GM13976 (cell line): ENCODE measurements around the gene SYT11.

ENCODE experiments used
- DNase-seq: peaks from one replicate; pipeline ENCODE4 v3.0.0; 2012; ENCODE audit warnings: low spot score
- in situ Hi-C: fragments of 300-500 bp; cut with MboI; formaldehyde crosslinking; loops from one replicate; pipeline ENCODE4 v1.12.0; 2022; ENCODE audit warnings: low sequenced_read_pairs, mixed read lengths, inconsistent platforms; ENCODE audit not compliant: unreplicated experiment
- TF ChIP-seq, protein P1 (sequence below): IDR thresholded peaks from 2 replicates; pipeline ENCODE4 v1.5.1; 2012; ENCODE audit warnings: borderline replicate concordance, mild to moderate bottlenecking; ENCODE audit not compliant: insufficient read depth; ENCODE audit errors: extremely low read depth, missing control alignments, control extremely low read depth

Gene SYT11, protein sequence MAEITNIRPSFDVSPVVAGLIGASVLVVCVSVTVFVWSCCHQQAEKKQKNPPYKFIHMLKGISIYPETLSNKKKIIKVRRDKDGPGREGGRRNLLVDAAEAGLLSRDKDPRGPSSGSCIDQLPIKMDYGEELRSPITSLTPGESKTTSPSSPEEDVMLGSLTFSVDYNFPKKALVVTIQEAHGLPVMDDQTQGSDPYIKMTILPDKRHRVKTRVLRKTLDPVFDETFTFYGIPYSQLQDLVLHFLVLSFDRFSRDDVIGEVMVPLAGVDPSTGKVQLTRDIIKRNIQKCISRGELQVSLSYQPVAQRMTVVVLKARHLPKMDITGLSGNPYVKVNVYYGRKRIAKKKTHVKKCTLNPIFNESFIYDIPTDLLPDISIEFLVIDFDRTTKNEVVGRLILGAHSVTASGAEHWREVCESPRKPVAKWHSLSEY

DNA sequence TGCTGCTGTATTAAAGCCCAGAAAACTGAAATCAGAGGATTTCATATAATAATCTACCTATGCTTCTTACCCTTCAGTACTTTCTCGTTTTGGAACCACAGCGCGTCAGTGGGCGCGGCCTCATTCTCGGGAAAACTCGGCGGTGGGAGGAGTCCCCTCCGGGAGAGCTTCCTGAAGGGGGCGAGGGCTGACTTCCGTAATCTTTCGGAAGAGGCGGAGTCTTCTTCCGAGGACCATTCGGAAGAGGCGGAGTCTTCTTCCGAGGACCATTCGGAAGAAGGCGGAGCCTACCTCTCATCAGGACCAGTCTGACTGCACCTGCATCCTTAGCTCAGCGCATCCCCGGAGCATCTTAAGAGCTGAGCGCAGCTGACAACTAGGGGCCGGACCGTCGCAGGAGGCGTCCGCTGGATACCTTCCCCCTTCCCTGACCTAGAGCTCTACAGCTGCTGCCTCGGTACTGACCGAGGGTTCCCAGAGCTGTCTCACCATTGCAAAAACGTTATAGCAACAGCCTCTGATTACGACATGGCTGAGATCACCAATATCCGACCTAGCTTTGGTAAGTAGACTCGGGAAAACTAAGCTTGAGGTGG lies at the start of gene SYT11:
Gene SYT11, plus strand, starts transcription at position 334 of the 596 bp plus-strand sequence. Its CDS starts 195 bp downstream, at position 529.
- DNase-seq = peak; percentile 95
- TF ChIP-seq, protein P1, sequence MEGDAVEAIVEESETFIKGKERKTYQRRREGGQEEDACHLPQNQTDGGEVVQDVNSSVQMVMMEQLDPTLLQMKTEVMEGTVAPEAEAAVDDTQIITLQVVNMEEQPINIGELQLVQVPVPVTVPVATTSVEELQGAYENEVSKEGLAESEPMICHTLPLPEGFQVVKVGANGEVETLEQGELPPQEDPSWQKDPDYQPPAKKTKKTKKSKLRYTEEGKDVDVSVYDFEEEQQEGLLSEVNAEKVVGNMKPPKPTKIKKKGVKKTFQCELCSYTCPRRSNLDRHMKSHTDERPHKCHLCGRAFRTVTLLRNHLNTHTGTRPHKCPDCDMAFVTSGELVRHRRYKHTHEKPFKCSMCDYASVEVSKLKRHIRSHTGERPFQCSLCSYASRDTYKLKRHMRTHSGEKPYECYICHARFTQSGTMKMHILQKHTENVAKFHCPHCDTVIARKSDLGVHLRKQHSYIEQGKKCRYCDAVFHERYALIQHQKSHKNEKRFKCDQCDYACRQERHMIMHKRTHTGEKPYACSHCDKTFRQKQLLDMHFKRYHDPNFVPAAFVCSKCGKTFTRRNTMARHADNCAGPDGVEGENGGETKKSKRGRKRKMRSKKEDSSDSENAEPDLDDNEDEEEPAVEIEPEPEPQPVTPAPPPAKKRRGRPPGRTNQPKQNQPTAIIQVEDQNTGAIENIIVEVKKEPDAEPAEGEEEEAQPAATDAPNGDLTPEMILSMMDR = no peak
- in situ Hi-C loops = no loop called here

DNA sequence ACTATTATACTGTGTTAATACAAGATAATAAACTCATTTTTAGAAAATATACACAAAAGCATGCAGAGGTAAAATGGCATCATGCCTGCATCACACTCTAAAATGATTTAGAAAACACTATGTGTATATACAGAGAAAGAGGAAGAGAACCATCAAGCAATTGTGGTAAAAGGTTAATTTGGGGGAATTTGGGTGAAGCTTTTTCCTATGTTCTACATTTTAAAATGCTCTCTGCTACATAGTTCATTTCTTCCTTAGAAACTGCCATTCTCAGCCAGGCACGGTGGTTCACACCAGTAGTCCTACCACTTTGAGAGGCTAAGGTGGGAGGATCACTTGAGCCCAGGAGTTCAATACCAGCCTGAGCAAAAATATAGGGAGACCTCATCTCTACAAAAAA lies 46.5 kb upstream of the SYT11 start:
- TF ChIP-seq, protein P1 = no peak
- in situ Hi-C loops = no loop called here
- DNase-seq = no peak

DNA sequence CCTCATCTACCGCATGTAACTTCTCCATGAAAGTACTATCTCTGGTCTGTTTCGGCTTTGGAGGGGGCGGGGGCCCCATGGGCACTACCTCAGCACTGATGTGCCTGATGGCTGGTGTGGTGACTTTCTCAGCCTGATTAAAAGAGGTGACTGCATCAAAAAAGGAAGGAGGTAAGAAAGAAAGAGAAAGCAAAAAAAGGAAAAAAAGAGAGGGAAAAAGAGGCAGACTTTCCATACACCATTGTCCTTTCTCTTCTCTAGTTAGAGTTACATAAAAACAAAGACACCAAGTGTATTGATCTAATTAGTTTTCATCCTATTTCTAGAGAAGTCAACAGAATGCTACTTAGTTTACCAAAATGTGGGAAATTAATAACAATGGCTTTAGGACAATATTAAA lies 45.7 kb upstream of the SYT11 start:
- DNase-seq = no peak
- in situ Hi-C loops = no loop called here
- TF ChIP-seq, protein P1 = no peak

DNA sequence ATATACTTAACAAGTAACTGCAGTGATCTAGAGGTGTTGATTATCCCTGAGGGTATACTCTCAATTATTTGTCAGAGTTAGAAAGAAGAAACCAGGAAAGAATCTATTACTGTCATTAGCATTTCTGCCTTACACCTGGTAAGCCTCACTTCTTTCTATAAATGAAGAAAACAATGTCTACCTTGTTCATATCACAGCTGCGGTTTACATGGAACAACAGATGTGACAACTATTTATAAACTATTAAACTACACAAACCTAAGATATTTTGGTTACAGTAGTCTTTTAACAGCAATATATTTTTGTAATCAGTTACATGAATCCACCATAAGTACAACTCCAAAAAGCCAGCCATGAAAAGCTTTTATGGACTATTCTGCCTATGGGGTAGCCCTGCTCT lies 43.0 kb upstream of the SYT11 start:
- in situ Hi-C loops = no loop called here
- no peak for DNase-seq
- TF ChIP-seq, protein P1 = no peak

DNA sequence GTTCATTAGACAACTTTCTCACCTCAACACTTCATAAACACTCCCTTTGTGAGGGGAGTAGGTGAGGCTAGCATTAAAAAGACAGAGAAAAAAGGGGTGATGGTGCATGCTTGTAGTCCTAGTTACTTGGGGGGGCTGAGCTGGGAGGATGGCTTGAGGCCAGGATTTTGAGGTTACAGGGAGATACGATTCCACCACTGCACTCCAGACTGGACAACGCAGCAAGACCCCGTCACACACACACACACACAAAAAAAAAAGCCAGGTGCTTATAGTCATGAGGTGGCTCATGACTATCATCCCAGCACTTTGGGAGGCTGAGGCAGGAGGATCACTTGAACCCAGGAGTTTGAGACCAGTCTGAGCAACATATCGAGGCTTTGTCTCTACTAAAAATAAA lies 31.9 kb upstream of the SYT11 start:
- TF ChIP-seq, protein P1 = no peak
- no peak for DNase-seq
- in situ Hi-C loops = no loop called here

DNA sequence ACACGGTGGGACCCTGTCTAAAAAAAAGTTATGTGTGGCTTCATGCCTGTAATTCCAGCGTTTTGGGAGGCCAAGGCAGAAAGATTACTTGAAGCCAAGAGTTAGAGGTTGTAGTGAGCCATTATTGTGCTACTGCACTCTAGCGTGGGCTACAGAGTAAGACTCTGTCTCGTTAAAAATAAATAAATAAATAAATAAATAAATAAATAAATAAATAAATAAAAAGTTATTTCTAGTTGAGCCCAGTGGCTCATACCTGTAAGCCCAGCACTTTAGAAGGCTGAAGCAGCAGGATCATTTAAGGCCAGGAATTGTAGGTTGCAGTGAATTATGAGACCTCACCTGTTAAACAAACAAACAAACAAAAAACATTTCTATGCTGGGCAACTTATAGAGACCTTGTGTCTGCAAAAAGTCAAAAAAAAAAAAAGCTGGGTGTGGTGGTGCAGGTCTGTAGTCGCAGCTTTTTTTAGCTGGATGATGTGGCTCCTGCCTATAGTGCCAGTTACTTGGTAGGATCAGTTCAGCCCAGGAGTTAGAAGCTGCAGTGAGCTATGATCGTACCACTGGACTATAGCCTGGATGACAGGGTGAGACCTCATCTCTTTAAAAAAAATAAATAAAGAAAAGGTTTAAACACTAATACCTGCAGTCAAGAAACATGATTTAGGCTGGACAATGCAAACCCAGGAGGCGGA lies 27.9 kb upstream of the SYT11 start:
- TF ChIP-seq, protein P1 = no peak
- in situ Hi-C loops = no loop called here
- DNase-seq = no peak
